ENCODE results near the gene NCF2.

GRCh38 chr1:183600634-183601033 is 10.4 kb upstream of the NCF2 start:
- TF ChIP-seq POLR2A (IDR thresholded peaks at IDR 0.05; ENCODE audit: low read depth, low read length) (no peak), POLR2AphosphoS5 (IDR thresholded peaks at IDR 0.05; ENCODE audit: insufficient read depth, low read depth, low read length) (no peak), EZH2 (IDR thresholded peaks at IDR 0.05; ENCODE audit: borderline replicate concordance, low read depth, low read length, severe bottlenecking) (no peak), CTCF (IDR thresholded peaks at IDR 0.05; ENCODE audit: extremely low read depth in 1 of 2, insufficient read depth in 1 of 2, low read depth in 1 of 2, low read length in 2 of 2) (no peak), GATA2 (IDR thresholded peaks at IDR 0.05; ENCODE audit: insufficient read depth, insufficient read length, low read depth, low read length) (no peak), MAX (IDR thresholded peaks at IDR 0.05; ENCODE audit: insufficient read depth, insufficient read length) (no peak), MYC (IDR thresholded peaks at IDR 0.05; ENCODE audit: low read depth, low read length) (no peak), JUN (IDR thresholded peaks at IDR 0.05; ENCODE audit: borderline replicate concordance, insufficient read depth, insufficient read length, low read depth) (no peak), FOS (IDR thresholded peaks at IDR 0.05; ENCODE audit: borderline replicate concordance, insufficient read depth, low read length) (no peak)

All from endothelial cell of umbilical vein (primary cell).